ENCODE data around the gene YPEL1.

Gene YPEL1

GRCh38 chr22:21711851-21712250 lies 23.7 kb downstream of the YPEL1 start:
- no peak overlapping the region for H3K4me3 ChIP-seq (ENCODE audit: low read depth, low read length)
- TF ChIP-seq, protein P1, sequence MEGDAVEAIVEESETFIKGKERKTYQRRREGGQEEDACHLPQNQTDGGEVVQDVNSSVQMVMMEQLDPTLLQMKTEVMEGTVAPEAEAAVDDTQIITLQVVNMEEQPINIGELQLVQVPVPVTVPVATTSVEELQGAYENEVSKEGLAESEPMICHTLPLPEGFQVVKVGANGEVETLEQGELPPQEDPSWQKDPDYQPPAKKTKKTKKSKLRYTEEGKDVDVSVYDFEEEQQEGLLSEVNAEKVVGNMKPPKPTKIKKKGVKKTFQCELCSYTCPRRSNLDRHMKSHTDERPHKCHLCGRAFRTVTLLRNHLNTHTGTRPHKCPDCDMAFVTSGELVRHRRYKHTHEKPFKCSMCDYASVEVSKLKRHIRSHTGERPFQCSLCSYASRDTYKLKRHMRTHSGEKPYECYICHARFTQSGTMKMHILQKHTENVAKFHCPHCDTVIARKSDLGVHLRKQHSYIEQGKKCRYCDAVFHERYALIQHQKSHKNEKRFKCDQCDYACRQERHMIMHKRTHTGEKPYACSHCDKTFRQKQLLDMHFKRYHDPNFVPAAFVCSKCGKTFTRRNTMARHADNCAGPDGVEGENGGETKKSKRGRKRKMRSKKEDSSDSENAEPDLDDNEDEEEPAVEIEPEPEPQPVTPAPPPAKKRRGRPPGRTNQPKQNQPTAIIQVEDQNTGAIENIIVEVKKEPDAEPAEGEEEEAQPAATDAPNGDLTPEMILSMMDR (IDR thresholded peaks at IDR 0.05; ENCODE audit: low read depth, low read length) = no peak

- TF ChIP-seq, protein P1 (IDR thresholded peaks at IDR 0.05; ENCODE audit: low read depth, low read length) = no peak
Measured at GRCh38 chr22:21710156-21710555, 25.4 kb downstream of the YPEL1 start.

DNA sequence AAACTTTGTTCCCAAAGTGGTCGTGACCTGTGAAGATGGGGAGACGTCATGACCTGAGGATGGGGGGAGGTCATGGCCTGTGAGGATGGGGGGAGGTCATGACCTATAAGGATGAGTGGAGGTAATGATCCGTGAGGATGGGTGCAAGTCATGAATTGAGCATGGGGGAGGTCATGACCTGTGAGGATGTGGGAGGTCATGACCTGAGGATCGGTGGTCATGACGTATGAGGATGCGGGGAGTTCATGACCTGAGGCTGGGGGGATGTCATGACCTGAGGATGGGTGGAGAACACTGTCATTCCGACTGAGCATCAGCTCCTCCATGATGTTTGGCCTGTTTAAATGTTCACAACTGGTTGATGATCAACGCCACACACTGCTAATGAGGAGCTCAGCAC lies 25.9 kb downstream of the YPEL1 start:
- no peak overlapping the region for H3K4me3 ChIP-seq (ENCODE audit: low read depth, low read length)
- TF ChIP-seq, protein P1 (IDR thresholded peaks at IDR 0.05; ENCODE audit: low read depth, low read length) = no peak

More at GRCh38 chr22:21710156-21710555, 25.4 kb downstream of the YPEL1 start:
- no peak overlapping the region for H3K4me3 ChIP-seq (ENCODE audit: low read depth, low read length)

- TF ChIP-seq, protein P1 (IDR thresholded peaks at IDR 0.05; ENCODE audit: low read depth, low read length) = no peak
- no peak overlapping the region for H3K4me3 ChIP-seq (ENCODE audit: low read depth, low read length)
Measured at GRCh38 chr22:21708960-21709359, 26.6 kb downstream of the YPEL1 start.

- no peak overlapping the region for H3K4me3 ChIP-seq (ENCODE audit: low read depth, low read length)
- TF ChIP-seq, protein P1 (IDR thresholded peaks at IDR 0.05; ENCODE audit: low read depth, low read length) = no peak
Measured at GRCh38 chr22:21707677-21708076, 27.9 kb downstream of the YPEL1 start.

DNA sequence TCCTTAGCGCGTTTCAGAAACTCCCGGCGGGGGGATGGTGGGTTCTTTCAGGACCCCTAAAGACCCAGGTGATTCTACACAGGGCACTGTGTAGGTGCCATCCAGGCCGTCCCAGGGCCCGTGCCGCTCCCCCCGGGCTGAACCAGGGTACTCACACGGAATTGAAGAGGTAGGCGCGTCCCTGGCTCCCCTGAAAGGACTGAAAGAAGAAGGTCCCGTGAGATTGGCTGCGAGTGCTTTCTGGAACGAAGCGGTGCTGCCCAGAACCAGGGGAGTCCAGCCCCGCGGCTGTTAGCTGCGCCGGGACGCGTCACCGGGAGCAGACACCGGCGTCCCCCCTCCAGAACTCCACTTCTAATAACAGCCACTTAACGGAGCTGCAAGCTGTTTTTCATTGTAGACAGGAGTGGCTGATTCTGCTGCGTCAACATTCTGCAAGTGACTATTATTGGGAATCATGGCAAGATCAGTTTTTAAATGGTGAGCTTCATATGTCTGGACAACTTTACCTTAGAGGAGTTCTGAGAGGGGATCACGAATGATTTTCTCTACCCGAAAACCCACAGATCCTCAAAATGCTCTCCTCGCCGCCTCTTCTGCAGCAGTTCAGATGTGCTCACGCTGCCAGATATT lies 31.8 kb downstream of the YPEL1 start:
- TF ChIP-seq, protein P1 (IDR thresholded peaks at IDR 0.05; ENCODE audit: low read depth, low read length) = no peak
- H3K4me3 ChIP-seq (ENCODE audit: low read depth, low read length) = no peak overlapping the region

- TF ChIP-seq, protein P1 (IDR thresholded peaks at IDR 0.05; ENCODE audit: low read depth, low read length) = no peak
- no peak overlapping the region for H3K4me3 ChIP-seq (ENCODE audit: low read depth, low read length)
Measured at GRCh38 chr22:21702700-21703683, 32.6 kb downstream of the YPEL1 start.
